Smooth muscle cell (in vitro differentiated cells): Measurements from ENCODE around the gene SEPTIN5. TPM values are rescaled to one million over a fixed set of nuclear protein-coding genes. Genes with fewer than 3 reads are reported as not detected.

Experiments
- DNase-seq: peaks from one replicate; lab custom pipeline; 2025; ENCODE audit not compliant: unreplicated experiment; lab: John Stamatoyannopoulos, UW
- H2AFZ ChIP-seq: fragments of 200-600 bp; sonication (generic); 2 replicates; pipeline ENCODE4 v1.6.0; 2016; ENCODE audit warnings: antibody characterized with exemption, low read depth, mild to moderate bottlenecking
- H3F3A ChIP-seq: fragments of 200-600 bp; sonication (generic); 2 replicates; pipeline ENCODE4 v1.6.0; 2017; ENCODE audit warnings: antibody characterized with exemption, low read depth
- H3K27ac ChIP-seq: fragments of 200-600 bp; sonication (generic); 2 replicates; pipeline ENCODE4 v1.5.1; 2016; ENCODE audit warnings: low read depth, mild to moderate bottlenecking
- H3K27me3 ChIP-seq: fragments of 200-600 bp; sonication (generic); 2 replicates; pipeline ENCODE4 v1.6.1; 2016; ENCODE audit warnings: low read depth, mild to moderate bottlenecking
- H3K36me3 ChIP-seq: fragments of 200-600 bp; sonication (generic); 2 replicates; pipeline ENCODE4 v1.5.1; 2016; ENCODE audit warnings: low read depth
- H3K4me1 ChIP-seq: fragments of 200-600 bp; sonication (generic); 2 replicates; pipeline ENCODE4 v1.5.1; 2016; ENCODE audit warnings: low read depth
- H3K4me2 ChIP-seq: fragments of 200-600 bp; sonication (generic); 2 replicates; pipeline ENCODE4 v1.6.0; 2016; ENCODE audit warnings: mild to moderate bottlenecking
- H3K4me3 ChIP-seq: fragments of 200-600 bp; sonication (generic); 2 replicates; pipeline ENCODE4 v1.5.1; 2016; ENCODE audit warnings: mild to moderate bottlenecking
- H3K79me2 ChIP-seq: fragments of 200-600 bp; sonication (generic); 2 replicates; pipeline ENCODE4 v1.6.0; 2016; ENCODE audit warnings: low read depth, mild to moderate bottlenecking
- H3K9ac ChIP-seq: fragments of 200-600 bp; sonication (generic); 2 replicates; pipeline ENCODE4 v1.6.0; 2016; ENCODE audit warnings: low read depth
- H3K9me3 ChIP-seq: fragments of 200-600 bp; sonication (generic); replicated peaks from 2 replicates; pipeline ENCODE4 v1.5.1; 2016; ENCODE audit warnings: low read depth
- H4K20me1 ChIP-seq: fragments of 200-600 bp; sonication (generic); 2 replicates; pipeline ENCODE4 v1.6.0; 2016; ENCODE audit warnings: low read depth
- WGBS: methylation state at CpG from one replicate; pipeline ENCODE4 v1.1.7; 2016; ENCODE audit warnings: low lambda C conversion rate; 5-methylcytosine and 5-hydroxymethylcytosine counted together
- polyA plus RNA-seq: library from polyadenylated mRNA; unstranded; fragments of >200 nt; fragmentation: Nextera tagmentation; extraction: Ambion mirVana; gene quantifications from 2 replicates; pipeline ENCODE4 v1.2.1, GENCODE V29; 2016
- total RNA-seq: library from RNA; depleted of rRNA; stranded (reverse); fragments of >200 nt; gene quantifications from 2 replicates; pipeline ENCODE4 v1.2.3, GENCODE V29; 2014
- TF ChIP-seq, protein P1 (sequence below): fragments of 200-600 bp; sonication (generic); IDR thresholded peaks from 2 replicates; pipeline ENCODE4 v1.5.1; 2017; ENCODE audit warnings: borderline replicate concordance, mild to moderate bottlenecking, antibody characterized with exemption; ENCODE audit not compliant: insufficient read depth, poor library complexity, severe bottlenecking

The SEPTIN5 gene
- total and polyA plus RNA-seq, 2 experiments from 2014 or later: 26.6 to 64.1 TPM

GRCh38 chr22:19762568-19763457, 48.5 kb downstream of the SEPTIN5 start:
- TF ChIP-seq, protein P1, sequence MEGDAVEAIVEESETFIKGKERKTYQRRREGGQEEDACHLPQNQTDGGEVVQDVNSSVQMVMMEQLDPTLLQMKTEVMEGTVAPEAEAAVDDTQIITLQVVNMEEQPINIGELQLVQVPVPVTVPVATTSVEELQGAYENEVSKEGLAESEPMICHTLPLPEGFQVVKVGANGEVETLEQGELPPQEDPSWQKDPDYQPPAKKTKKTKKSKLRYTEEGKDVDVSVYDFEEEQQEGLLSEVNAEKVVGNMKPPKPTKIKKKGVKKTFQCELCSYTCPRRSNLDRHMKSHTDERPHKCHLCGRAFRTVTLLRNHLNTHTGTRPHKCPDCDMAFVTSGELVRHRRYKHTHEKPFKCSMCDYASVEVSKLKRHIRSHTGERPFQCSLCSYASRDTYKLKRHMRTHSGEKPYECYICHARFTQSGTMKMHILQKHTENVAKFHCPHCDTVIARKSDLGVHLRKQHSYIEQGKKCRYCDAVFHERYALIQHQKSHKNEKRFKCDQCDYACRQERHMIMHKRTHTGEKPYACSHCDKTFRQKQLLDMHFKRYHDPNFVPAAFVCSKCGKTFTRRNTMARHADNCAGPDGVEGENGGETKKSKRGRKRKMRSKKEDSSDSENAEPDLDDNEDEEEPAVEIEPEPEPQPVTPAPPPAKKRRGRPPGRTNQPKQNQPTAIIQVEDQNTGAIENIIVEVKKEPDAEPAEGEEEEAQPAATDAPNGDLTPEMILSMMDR: no peak
- H2AFZ ChIP-seq: no peak overlapping the region
- no peaks in the 10 kb centered on the region for H3K36me3 ChIP-seq
- no peak overlapping the region for H3K9ac ChIP-seq
- no peak for DNase-seq
- no peaks in the 10 kb centered on the region for H3F3A ChIP-seq
- 43% methylated on average over 33 of the region's 34 CpGs for WGBS
- H3K9me3 ChIP-seq: no peaks in the 10 kb centered on the region
- no peaks in the 10 kb centered on the region for H3K79me2 ChIP-seq
- no peaks in the 10 kb centered on the region for H4K20me1 ChIP-seq
- H3K4me3 ChIP-seq: no peak overlapping the region
- H3K27me3 ChIP-seq: peaks cover 93% of the 10 kb centered on the region
- no peak overlapping the region for H3K27ac ChIP-seq
- H3K4me1 ChIP-seq: peaks cover 6% of the 10 kb centered on the region
- H3K4me2 ChIP-seq: no peak overlapping the region

DNA sequence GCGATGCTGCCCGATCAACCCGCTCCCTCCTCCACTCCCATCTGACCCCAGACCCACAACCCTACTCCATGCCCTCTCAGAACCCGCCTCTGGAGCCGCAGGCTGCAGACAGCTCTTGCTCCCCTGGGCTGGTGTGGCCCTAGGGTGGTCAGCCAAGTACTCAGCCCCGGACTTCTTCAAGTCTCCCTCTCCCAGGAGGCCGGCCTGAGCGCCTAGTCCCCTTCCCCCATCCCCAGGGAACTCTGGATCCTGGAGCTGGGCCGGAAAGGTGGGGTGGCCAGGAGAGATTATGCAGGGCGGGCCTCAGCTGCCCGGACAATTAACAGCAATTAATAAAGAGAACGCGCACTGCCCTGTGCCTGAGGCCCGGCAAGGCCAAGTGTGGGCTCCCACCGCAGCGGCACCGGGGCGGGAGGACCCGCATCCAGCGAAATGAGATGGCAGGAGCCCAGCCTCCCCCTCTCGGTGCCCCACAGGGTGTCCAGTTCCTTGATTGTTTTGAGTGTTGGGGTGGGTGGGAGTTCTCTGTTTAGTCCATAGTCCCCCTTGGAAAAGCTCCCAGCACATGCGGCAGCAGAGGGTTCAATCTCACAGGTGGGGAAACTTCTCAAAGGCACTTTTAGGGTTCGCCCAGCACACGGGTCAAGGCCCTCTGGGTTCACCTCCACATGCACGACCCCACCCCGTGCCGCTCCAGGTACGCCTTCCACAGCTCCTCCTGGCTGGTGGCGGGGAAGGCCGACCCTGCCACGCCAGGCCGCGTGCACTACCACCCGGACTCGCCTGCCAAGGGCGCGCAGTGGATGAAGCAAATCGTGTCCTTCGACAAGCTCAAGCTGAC, 49.4 kb downstream of the SEPTIN5 start:
- H3K79me2 ChIP-seq: no peaks in the 10 kb centered on the region
- H3K36me3 ChIP-seq: no peaks in the 10 kb centered on the region
- 44% methylated on average over 39 of the region's 39 CpGs for WGBS
- no peak overlapping the region for H3K9ac ChIP-seq
- H2AFZ ChIP-seq: no peak overlapping the region
- H3K4me3 ChIP-seq: no peak overlapping the region
- no peak overlapping the region for H3K27ac ChIP-seq
- H3K9me3 ChIP-seq: no peaks in the 10 kb centered on the region
- no peak for DNase-seq
- H3F3A ChIP-seq: no peaks in the 10 kb centered on the region
- H3K4me2 ChIP-seq: no peak overlapping the region
- TF ChIP-seq, protein P1: no peak
- H3K4me1 ChIP-seq: peaks cover 6% of the 10 kb centered on the region
- peaks cover 93% of the 10 kb centered on the region for H3K27me3 ChIP-seq
- no peaks in the 10 kb centered on the region for H4K20me1 ChIP-seq

- no peak overlapping the region for H2AFZ ChIP-seq
- WGBS: 58% methylated on average over 17 of the region's 17 CpGs
- TF ChIP-seq, protein P1: no peak
- no peak overlapping the region for H3K4me2 ChIP-seq
- H3K4me3 ChIP-seq: no peak overlapping the region
- no peaks in the 10 kb centered on the region for H4K20me1 ChIP-seq
- no peaks in the 10 kb centered on the region for H3F3A ChIP-seq
- no peaks in the 10 kb centered on the region for H3K9me3 ChIP-seq
- no peaks in the 10 kb centered on the region for H3K79me2 ChIP-seq
- no peak for DNase-seq
- H3K27me3 ChIP-seq: peaks cover 93% of the 10 kb centered on the region
- H3K9ac ChIP-seq: no peak overlapping the region
- no peak overlapping the region for H3K27ac ChIP-seq
- H3K36me3 ChIP-seq: no peaks in the 10 kb centered on the region
- peaks cover 6% of the 10 kb centered on the region for H3K4me1 ChIP-seq
Measured at GRCh38 chr22:19764299-19764593, 49.9 kb downstream of the SEPTIN5 start.
